Measurements from ENCODE around the gene ZNF202.
A peak's percentile ranks its signal among the peaks of the same experiment; 100 is the strongest.
"Not testable (repeated sequence)": the region's sequence is repeated elsewhere in the genome, so short reads cannot be mapped to it uniquely, and the experiment has no call there.

ZNF202 gene

GRCh38 chr11:123741159-123742030 is at the start of gene ZNF202:
Gene ZNF202, minus strand, starts transcription at chr11:123741660. Its CDS starts 10,772 bp downstream, at chr11:123730888.
- Histone ChIP-seq H3K4me3 (peak within 1 kb of the TSS; percentile 54 to 98 (median 89)), H3K27ac (peak within 1 kb of the TSS in 20 of 21 experiments; percentile 58 to 97 (median 89))

DNA sequence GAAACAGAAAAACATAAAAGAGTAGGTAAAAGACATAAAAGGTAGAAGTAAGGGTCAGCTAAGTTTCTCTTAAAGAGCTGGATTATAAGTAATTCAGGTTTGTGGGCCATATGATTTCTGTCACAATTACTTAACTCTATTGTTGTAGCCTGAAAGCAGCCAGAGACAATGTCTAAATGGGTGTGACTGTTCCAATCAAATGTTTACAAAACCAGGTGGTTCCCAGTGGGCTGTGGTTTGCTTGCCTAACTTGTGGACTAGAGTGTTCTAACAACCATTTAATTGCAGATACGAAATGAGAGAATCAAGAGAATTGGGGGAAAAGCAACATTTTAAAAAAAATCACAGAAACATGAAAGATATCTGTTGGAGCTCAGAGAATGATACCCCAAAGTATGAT is 42.1 kb upstream of the ZNF202 start:
- no peak overlapping the region for H3K4me3 ChIP-seq
- H3K27ac ChIP-seq, result no peak overlapping the region

GRCh38 chr11:123778511-123778910 is 37.1 kb upstream of the ZNF202 start:
- Histone ChIP-seq H3K27ac (no peak overlapping the region), H3K4me3 (no peak overlapping the region)

GRCh38 chr11:123775715-123776549 is 34.5 kb upstream of the ZNF202 start:
- H3K27ac ChIP-seq, result no peak overlapping the region

GRCh38 chr11:123775289-123775688 is 33.8 kb upstream of the ZNF202 start:
- no peak overlapping the region for H3K4me3 ChIP-seq
- no peak overlapping the region for H3K27ac ChIP-seq

More at GRCh38 chr11:123775715-123776549, 34.5 kb upstream of the ZNF202 start:
- H3K4me3 ChIP-seq, result no peak overlapping the region

DNA sequence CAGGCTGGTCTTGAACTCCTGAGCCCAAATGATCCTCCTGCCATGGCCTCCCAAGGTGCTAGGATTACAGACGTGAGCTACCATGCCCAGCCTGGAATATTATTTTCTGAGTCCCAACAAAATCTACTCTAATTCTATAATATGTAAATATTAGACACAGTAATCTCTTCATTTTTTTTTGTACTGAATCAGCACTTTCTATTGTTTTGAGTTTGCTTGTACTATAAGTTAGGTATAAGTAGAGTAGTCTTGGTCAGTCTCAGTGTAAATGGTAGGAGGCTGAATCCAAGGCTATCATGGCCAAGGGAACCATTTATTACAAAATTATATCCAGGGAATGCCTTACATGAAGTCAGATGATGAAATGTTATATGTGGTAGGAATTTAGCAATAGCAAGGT is 32.5 kb upstream of the ZNF202 start:
- H3K4me3 ChIP-seq, result no peak overlapping the region
- no peak overlapping the region for H3K27ac ChIP-seq

- H3K4me3 ChIP-seq, result no peak overlapping the region
- no peak overlapping the region for H3K27ac ChIP-seq
These were observed 31.6 kb upstream of the ZNF202 start for GRCh38 chr11:123773026-123773425.

DNA sequence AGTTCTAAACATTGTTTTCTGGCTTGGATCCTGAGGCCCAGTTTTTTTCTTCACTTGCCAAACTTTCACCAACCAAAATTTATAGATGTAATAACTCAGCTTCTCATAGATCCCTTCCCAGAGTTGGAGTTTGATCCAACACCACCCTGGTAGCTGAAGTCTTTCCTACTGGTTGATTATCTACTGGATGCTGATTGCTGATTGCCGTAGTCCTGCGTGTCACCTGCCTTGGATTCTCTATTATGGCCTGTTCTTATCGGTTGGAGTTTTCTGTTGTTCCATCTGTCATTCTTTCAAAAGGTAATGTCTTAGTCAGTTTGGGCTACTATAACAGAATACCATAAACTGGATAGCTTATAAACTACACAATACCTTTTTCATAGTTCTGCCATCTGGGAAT is 30.2 kb upstream of the ZNF202 start:
- Histone ChIP-seq H3K4me3 (no peak overlapping the region), H3K27ac (no peak overlapping the region)

GRCh38 chr11:123770712-123771111 is 29.3 kb upstream of the ZNF202 start:
- Histone ChIP-seq H3K4me3 (no peak overlapping the region), H3K27ac (no peak overlapping the region)

- Histone ChIP-seq H3K27ac (no peak overlapping the region), H3K4me3 (no peak overlapping the region)
These were observed 24.1 kb upstream of the ZNF202 start for GRCh38 chr11:123765601-123766000.

DNA sequence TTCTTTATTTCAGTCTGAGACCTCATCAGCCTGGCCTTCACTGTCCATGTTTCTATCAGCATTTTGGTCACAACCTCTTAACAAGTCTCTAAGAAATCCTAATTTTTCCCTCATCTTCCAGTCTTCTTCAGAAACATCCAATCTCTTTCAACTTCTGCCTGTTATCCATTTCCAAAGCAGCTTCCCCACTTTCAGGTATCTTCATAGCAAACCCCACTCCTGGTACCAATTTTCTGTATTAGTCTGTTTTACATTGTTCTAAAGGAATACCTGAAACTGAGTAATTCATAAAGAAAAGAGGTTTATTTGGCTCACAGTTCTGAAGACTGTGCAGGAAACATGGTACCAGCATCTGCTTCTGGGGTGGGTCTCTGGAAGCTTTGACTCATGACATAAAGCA is 21.0 kb upstream of the ZNF202 start:
- Histone ChIP-seq H3K27ac (no peak overlapping the region), H3K4me3 (no peak overlapping the region)

DNA sequence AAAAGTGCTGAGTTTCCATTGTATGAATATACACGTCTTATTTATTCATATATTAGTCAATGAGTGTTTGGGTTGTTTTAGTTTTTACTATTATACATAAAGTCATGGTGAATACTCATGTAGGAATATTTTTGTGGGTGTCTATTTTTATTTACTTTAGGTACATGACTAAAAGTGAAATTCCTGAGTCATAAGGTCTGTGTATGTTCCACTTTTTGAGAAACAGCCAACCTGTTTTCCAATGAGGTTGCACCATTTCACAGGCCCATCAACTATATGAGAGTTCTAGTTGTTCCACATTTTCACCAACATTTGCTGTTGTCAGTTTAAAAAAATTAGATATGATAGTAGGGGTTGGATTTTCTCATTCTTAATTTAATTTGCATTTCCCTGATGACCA is 19.4 kb upstream of the ZNF202 start:
- Histone ChIP-seq H3K4me3 (no peak overlapping the region), H3K27ac (no peak overlapping the region)

GRCh38 chr11:123757976-123758375 is 16.5 kb upstream of the ZNF202 start:
- H3K27ac ChIP-seq, result no peak overlapping the region
- no peak overlapping the region for H3K4me3 ChIP-seq

- no peak overlapping the region for H3K27ac ChIP-seq
These were observed 14.4 kb upstream of the ZNF202 start for GRCh38 chr11:123755813-123756212.

DNA sequence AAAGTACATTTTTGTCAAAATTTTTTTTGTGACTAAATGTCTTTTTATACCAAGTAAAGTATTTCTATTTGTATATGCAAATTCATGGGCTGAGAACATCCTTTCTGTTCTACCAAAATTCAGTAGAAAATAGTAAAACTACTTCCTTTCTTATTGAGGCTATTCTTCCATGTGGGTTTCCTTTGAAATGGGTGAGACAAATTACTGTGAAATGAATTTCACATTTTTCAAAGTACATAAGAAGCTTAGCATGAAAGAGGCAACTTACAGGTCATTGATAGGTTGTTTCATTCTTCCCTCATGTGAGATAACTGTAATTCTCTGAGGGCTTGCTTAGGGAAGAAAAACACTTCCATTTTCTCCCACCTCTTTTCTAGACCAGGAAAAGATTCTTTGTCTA is 13.9 kb upstream of the ZNF202 start:
- no peak overlapping the region for H3K27ac ChIP-seq
- no peak overlapping the region for H3K4me3 ChIP-seq

More at GRCh38 chr11:123755813-123756212, 14.4 kb upstream of the ZNF202 start:
- no peak overlapping the region for H3K4me3 ChIP-seq

DNA sequence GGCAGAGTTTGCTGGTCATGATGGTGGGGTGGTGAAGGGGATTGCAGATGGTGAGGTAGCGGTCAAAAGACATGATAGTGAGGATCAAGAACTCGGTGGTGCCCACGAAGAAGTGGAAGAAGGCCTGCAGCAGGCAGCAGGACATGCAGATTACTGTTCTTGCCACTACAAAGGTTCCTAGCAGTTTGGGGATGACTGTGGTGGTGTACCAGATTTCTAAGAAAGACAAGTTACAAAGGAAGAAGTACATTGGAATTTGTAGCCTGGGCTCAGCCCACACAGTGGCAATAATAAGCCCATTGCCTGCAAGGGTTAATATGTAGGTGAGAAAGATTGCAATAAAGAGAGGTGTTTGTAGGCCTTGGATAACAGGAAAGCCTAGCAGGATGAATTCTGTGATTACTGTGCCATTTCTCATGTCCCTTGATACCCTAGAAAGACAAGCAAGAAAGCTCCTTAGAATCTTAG is 12.7 kb upstream of the ZNF202 start, which contains the start of gene OR6X1:
OR6X1 (minus strand) TSS at position 418 of the 468 bp plus-strand sequence; CDS start at position 418, 0 bp downstream.
- no peak within 1 kb of the TSS for H3K4me3 ChIP-seq
- H3K27ac ChIP-seq, result no peak within 1 kb of the TSS

- no peak overlapping the region for H3K4me3 ChIP-seq
- H3K27ac ChIP-seq, result no peak overlapping the region
These were observed 11.7 kb upstream of the ZNF202 start for GRCh38 chr11:123753110-123753509.

GRCh38 chr11:123751781-123752180 is 10.3 kb upstream of the ZNF202 start:
- H3K4me3 ChIP-seq, result no peak overlapping the region
- H3K27ac ChIP-seq, result no peak overlapping the region

- not testable (repeated sequence) for H3K27ac ChIP-seq, H3K4me3 ChIP-seq
These were observed 6.9 kb upstream of the ZNF202 start for GRCh38 chr11:123748349-123748748.

GRCh38 chr11:123745764-123746451 is 4.4 kb upstream of the ZNF202 start:
- no peak overlapping the region for H3K27ac ChIP-seq

More at GRCh38 chr11:123745764-123746451, 4.4 kb upstream of the ZNF202 start:
- no peak overlapping the region for H3K4me3 ChIP-seq
